SK-N-SH (cell line): Measurements from ENCODE around the gene ATG7. TPM values are rescaled to one million over a fixed set of nuclear protein-coding genes. Genes with fewer than 3 reads are reported as not detected.
"Not testable (repeated sequence)": the region's sequence is repeated elsewhere in the genome, so short reads cannot be mapped to it uniquely, and the experiment has no call there.

Experiments
- CTCF ChIA-PET: fragments of 300-600, 350-600 bp; formaldehyde crosslinking; extraction: SDS; loops from one replicate; lab custom pipeline; 2021; lab: Yijun Ruan, JAX
- POLR2A ChIA-PET: fragments of 350-600 bp; sonication (Branson Sonifier 250); formaldehyde crosslinking; extraction: SDS; loops from one replicate; lab custom pipeline; 2020; ENCODE audit warnings: antibody characterized with exemption, inconsistent platforms; lab: Yijun Ruan, JAX
- DNase-seq: peaks from one replicate; pipeline ENCODE4 v3.0.0; 2012
- H2AFZ ChIP-seq: fragments of 200-600 bp; sonication (generic); 2 replicates; pipeline ENCODE4 v1.8.1; 2016; ENCODE audit warnings: antibody characterized with exemption, mild to moderate bottlenecking, low read depth
- H3F3A ChIP-seq: fragments of 200-600 bp; sonication (generic); replicated peaks from 2 replicates; pipeline ENCODE3; 2016; ENCODE audit warnings: antibody characterized with exemption, mild to moderate bottlenecking; ENCODE audit not compliant: insufficient read depth
- H3K27ac ChIP-seq, 2 experiments: fragments of 200-500 bp in 1 of 2; fragments of 200-600 bp in 1 of 2; sonication (Bioruptor generic) in 1 of 2; sonication (generic), shearing (Covaris generic) in 1 of 2; 2 replicates each; pipeline versions ENCODE4 v1.5.1 to v1.6.1; 2014 to 2016; ENCODE audit warnings: low read depth in 2 of 2, inconsistent platforms in 1 of 2, low read length in 1 of 2, mild to moderate bottlenecking in 1 of 2, mixed read lengths in 1 of 2
- H3K27me3 ChIP-seq: fragments of 200-600 bp; sonication (generic), shearing (Covaris generic); 2 replicates; pipeline ENCODE4 v1.6.1; 2016; ENCODE audit warnings: mixed run types; ENCODE audit not compliant: insufficient read depth
- H3K36me3 ChIP-seq, 2 experiments: fragments of 200-500 bp in 1 of 2; fragments of 200-600 bp in 1 of 2; sonication (Bioruptor generic) in 1 of 2; sonication (generic) in 1 of 2; replicated peaks in 1 of 2; 2 replicates each; pipeline versions ENCODE3 to v1.5.1; 2014 to 2016; ENCODE audit warnings: low read length in 1 of 2, mild to moderate bottlenecking in 1 of 2; ENCODE audit not compliant: insufficient read depth in 2 of 2, control insufficient read depth in 1 of 2
- H3K4me1 ChIP-seq, 2 experiments: fragments of 200-500 bp in 1 of 2; fragments of 200-600 bp in 1 of 2; sonication (Bioruptor generic) in 1 of 2; sonication (generic), shearing (Covaris generic) in 1 of 2; 2 replicates each; pipeline versions ENCODE4 v1.5.1 to v1.6.1; 2014 to 2016; ENCODE audit warnings: low read depth in 1 of 2, low read length in 1 of 2, mixed run types in 1 of 2; ENCODE audit not compliant: insufficient read depth in 2 of 2, control insufficient read depth in 1 of 2
- H3K4me2 ChIP-seq: fragments of 200-600 bp; sonication (generic), shearing (Covaris generic); 2 replicates; pipeline ENCODE4 v1.6.1; 2017; ENCODE audit warnings: mixed run types
- H3K4me3 ChIP-seq, 2 experiments: fragments of 200-500 bp in 1 of 2; fragments of 200-600 bp in 1 of 2; sonication (Bioruptor generic) in 1 of 2; sonication (generic), shearing (Covaris generic) in 1 of 2; 2 replicates each; pipeline versions ENCODE4 v1.5.1 to v1.8.1; 2014 to 2016; ENCODE audit warnings: low read depth in 2 of 2, inconsistent platforms in 1 of 2, low read length in 1 of 2, mild to moderate bottlenecking in 1 of 2, mixed read lengths in 1 of 2, moderate library complexity in 1 of 2
- H3K79me2 ChIP-seq: fragments of 200-600 bp; sonication (generic); 2 replicates; pipeline ENCODE4 v1.8.1; 2017; ENCODE audit warnings: mild to moderate bottlenecking; ENCODE audit not compliant: insufficient read depth
- H3K9ac ChIP-seq: fragments of 200-600 bp; sonication (generic); 2 replicates; pipeline ENCODE4 v1.6.1; 2017; ENCODE audit warnings: mixed run types
- H3K9me2 ChIP-seq: fragments of 200-600 bp; sonication (generic); 2 replicates; pipeline ENCODE4 v1.6.1; 2017; ENCODE audit warnings: mixed run types
- H3K9me3 ChIP-seq: fragments of 200-600 bp; sonication (generic); 2 replicates; pipeline ENCODE4 v1.6.1; 2017; ENCODE audit warnings: mixed run types, mild to moderate bottlenecking, moderate library complexity
- H4K20me1 ChIP-seq: fragments of 200-600 bp; sonication (generic); 2 replicates; pipeline ENCODE4 v1.6.1; 2017; ENCODE audit warnings: mild to moderate bottlenecking, mixed run types; ENCODE audit not compliant: insufficient read depth
- CHD2 ChIP-seq: fragments of 150-350 bp; IDR thresholded peaks from 2 replicates; pipeline ENCODE4 v1.6.1; 2018; ENCODE audit warnings: low read length; ENCODE audit not compliant: partially characterized antibody
- EP300 ChIP-seq, 2 experiments: IDR thresholded peaks; 2 replicates each; pipeline versions ENCODE4 v1.4.0 to v1.6.1; 2012; ENCODE audit warnings: borderline replicate concordance in 1 of 2, low read depth in 1 of 2, low read length in 1 of 2
- FOSL2 ChIP-seq: IDR thresholded peaks from 2 replicates; pipeline ENCODE4 v1.4.0; 2012; ENCODE audit warnings: low read depth, mild to moderate bottlenecking, moderate library complexity, borderline replicate concordance
- FOXJ3 ChIP-seq: sonication (generic); formaldehyde crosslinking; IDR thresholded peaks from 2 replicates; pipeline ENCODE4 v1.5.1; 2020; ENCODE audit warnings: mild to moderate bottlenecking, missing genetic modification reagents
- FOXM1 ChIP-seq: IDR thresholded peaks from 2 replicates; pipeline ENCODE4 v1.4.0; 2012; ENCODE audit warnings: low read depth, mild to moderate bottlenecking
- GABPA ChIP-seq: IDR thresholded peaks from 2 replicates; pipeline ENCODE4 v1.4.0; 2012; ENCODE audit warnings: low read depth, mild to moderate bottlenecking
- GATA2 ChIP-seq: sonication (generic); formaldehyde crosslinking; IDR thresholded peaks from 2 replicates; pipeline ENCODE4 v1.5.0; 2020; ENCODE audit warnings: mild to moderate bottlenecking, missing genetic modification reagents
- RXRA ChIP-seq: IDR thresholded peaks from 2 replicates; pipeline ENCODE4 v1.4.0; 2012; ENCODE audit warnings: low read depth, mild to moderate bottlenecking, borderline replicate concordance
- SIN3A ChIP-seq: IDR thresholded peaks from 2 replicates; pipeline ENCODE4 v1.6.1; 2012; ENCODE audit warnings: low read depth, mild to moderate bottlenecking, low read length, moderate library complexity, borderline replicate concordance
- SMC3 ChIP-seq: IDR thresholded peaks from 2 replicates; pipeline ENCODE4 v1.6.1; 2012; ENCODE audit warnings: low read depth, low read length, improper control_type of control experiment
- TCF12 ChIP-seq: IDR thresholded peaks from 2 replicates; pipeline ENCODE4 v1.4.0; 2012
- TEAD4 ChIP-seq: IDR thresholded peaks from 2 replicates; pipeline ENCODE4 v1.4.0; 2012; ENCODE audit warnings: mild to moderate bottlenecking, borderline replicate concordance; ENCODE audit not compliant: insufficient read depth
- YY1 ChIP-seq: IDR thresholded peaks from 2 replicates; pipeline ENCODE4 v1.4.0; 2012; ENCODE audit warnings: low read depth, mild to moderate bottlenecking
- WGBS: methylation state at CpG from one replicate; pipeline ENCODE4 v1.1.6; 2017; ENCODE audit warnings: low lambda C conversion rate; 5-methylcytosine and 5-hydroxymethylcytosine counted together
- polyA plus RNA-seq, 3 experiments: library from polyadenylated mRNA; depleted of rRNA; stranded (reverse); fragments of >200 nt; gene quantifications; 2 replicates each; pipeline ENCODE4 v1.2.3, GENCODE V29; 2012
- TF ChIP-seq, protein P1 (sequence below): IDR thresholded peaks from 2 replicates; pipeline ENCODE4 v1.4.0; 2012; ENCODE audit warnings: low read depth, borderline replicate concordance
- TF ChIP-seq, protein P2 (sequence below): fragments of 150-350 bp; IDR thresholded peaks from 2 replicates; pipeline ENCODE4 v1.6.1; 2016; ENCODE audit warnings: mild to moderate bottlenecking, low read depth, low read length

The ATG7 gene
- polyA plus RNA-seq, 1 of the 3 experiments (the other 2 are of a cell fraction): 29.5 TPM

DNA sequence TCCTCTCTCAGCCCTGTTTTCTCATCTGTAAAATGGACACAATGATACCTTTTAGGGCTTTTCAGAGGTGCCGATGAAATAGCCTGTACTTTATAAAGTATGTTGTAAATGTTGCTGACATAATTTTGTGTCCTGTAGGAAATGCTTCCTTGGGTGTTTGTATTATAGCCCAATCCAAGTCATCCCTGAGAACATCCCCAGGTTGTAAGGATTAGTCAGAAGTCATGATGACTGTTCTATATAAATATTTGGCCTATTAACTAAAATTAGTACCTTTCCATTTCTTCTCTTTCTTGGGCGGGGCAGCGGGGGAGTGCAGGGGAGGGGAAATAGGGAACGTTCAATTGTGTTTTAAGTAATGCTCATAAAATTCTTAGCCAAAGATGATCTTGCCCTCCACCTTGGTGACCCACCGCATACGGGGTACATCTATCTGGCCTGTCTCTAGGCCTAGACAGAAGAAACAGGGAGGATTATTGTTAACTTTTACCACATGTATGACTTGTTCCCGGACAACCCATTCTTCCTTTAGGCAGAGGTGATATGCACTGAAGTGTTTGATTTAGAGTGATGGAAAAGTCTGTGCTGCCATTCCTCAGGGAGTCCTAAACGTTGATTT, 250.9 kb downstream of the ATG7 start:
- CTCF ChIA-PET: interaction anchor here (1.2 kb wide), 1 partner anchor 144 kb away, joined by 4 read pairs; no protein-coding TSS in a partner anchor
- no peak overlapping the region for H2AFZ ChIP-seq
- no peak for DNase-seq
- H3K36me3 ChIP-seq: peaks cover 0 to 9% of the 10 kb centered on the region in 2 experiments
- no peak overlapping the region for H3K4me2 ChIP-seq
- no peaks in the 10 kb centered on the region for H3K27me3 ChIP-seq
- H3K4me3 ChIP-seq: no peak overlapping the region
- H3K79me2 ChIP-seq: no peaks in the 10 kb centered on the region
- POLR2A ChIA-PET: no interaction called here
- no peak for TF ChIP-seq GATA2 (CRISPR knock-in tag)
- no peak for TF ChIP-seq FOXJ3 (CRISPR knock-in tag)
- no peak for TF ChIP-seq TCF12
- TF ChIP-seq SIN3A: no peak
- no peak for TF ChIP-seq FOXM1
- no peak for TF ChIP-seq FOSL2
- TF ChIP-seq, protein P1, sequence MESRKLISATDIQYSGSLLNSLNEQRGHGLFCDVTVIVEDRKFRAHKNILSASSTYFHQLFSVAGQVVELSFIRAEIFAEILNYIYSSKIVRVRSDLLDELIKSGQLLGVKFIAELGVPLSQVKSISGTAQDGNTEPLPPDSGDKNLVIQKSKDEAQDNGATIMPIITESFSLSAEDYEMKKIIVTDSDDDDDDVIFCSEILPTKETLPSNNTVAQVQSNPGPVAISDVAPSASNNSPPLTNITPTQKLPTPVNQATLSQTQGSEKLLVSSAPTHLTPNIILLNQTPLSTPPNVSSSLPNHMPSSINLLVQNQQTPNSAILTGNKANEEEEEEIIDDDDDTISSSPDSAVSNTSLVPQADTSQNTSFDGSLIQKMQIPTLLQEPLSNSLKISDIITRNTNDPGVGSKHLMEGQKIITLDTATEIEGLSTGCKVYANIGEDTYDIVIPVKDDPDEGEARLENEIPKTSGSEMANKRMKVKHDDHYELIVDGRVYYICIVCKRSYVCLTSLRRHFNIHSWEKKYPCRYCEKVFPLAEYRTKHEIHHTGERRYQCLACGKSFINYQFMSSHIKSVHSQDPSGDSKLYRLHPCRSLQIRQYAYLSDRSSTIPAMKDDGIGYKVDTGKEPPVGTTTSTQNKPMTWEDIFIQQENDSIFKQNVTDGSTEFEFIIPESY: no peak
- TF ChIP-seq YY1: no peak
- no peak for TF ChIP-seq TEAD4
- no peak for TF ChIP-seq EP300 (IDR thresholded peaks at IDR 0.05; ENCODE audit: borderline replicate concordance in 1 of 2, low read depth in 1 of 2, low read length in 1 of 2)
- no peak for TF ChIP-seq SMC3
- TF ChIP-seq RXRA: no peak
- no peak for TF ChIP-seq GABPA
- H3K9me3 ChIP-seq: no peaks in the 10 kb centered on the region
- peaks cover 0 to 8% of the 10 kb centered on the region in 2 experiments; a peak in 1 of 4 replicates for H3K4me1 ChIP-seq
- no peak overlapping the region for H3K27ac ChIP-seq
- H3K9me2 ChIP-seq: no peaks in the 10 kb centered on the region
- WGBS: 90% methylated on average over 8 of the region's 8 CpGs
- peaks cover 4% of the 10 kb centered on the region for H3F3A ChIP-seq
- H4K20me1 ChIP-seq: no peaks in the 10 kb centered on the region
- no peak overlapping the region for H3K9ac ChIP-seq

DNA sequence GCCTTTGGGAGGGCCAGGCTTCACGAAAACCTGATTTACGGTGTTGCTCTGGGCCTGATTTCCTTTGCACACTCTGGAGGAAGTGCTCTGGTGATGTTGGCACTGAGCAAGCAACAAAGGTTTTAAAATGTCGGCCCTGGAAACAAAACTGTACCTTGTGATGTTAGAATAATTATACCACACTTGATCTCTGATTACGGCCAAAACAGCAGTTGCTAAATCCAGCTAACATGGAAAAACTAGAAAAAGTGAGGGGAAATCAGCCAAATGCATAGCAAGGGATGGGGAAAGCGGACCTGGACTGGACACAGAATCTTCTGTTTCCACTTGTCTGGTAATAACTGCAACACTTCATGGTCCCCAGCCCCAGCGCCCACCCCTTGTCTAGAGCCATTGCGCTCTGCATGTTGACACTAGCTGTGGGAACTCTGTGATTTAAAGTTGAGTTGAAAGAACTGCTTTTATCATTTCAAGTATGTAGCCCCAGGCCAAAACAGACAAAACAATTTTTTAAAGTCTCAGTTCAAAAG, 251.4 kb downstream of the ATG7 start:
- POLR2A ChIA-PET: no interaction called here

DNA sequence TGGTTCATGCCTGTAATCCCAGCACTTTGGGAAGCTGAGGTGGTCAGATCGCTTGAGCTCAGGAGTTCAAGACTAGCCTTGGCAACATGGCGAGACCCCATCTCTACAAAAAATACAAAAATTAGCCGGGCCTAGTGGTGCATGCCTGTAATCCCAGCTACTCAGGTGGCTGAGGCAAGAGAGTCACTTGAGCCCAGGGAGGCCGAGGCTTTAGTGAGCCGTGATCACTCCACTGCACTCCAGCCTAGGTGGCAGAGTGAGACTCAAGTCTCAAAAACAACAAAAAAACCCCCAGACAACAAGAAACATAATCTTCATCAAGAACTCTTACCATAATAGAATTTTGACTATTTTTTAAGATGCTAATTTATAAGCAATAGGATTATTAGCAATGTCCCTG, 253.9 kb downstream of the ATG7 start:
- H3K4me2 ChIP-seq, H2AFZ ChIP-seq, H3K27me3 ChIP-seq, H3K36me3 ChIP-seq, H4K20me1 ChIP-seq, DNase-seq, H3K79me2 ChIP-seq, POLR2A ChIA-PET, CTCF ChIA-PET, H3K9me3 ChIP-seq, H3K9ac ChIP-seq, H3K4me3 ChIP-seq, H3K9me2 ChIP-seq, H3K27ac ChIP-seq: not testable (repeated sequence)
- WGBS: 95% methylated on average over 5 of the region's 5 CpGs
- H3F3A ChIP-seq: peaks cover 20% of the 10 kb centered on the region
- peaks cover 4 to 18% of the 10 kb centered on the region in 2 experiments; a peak in 3 of 4 replicates for H3K4me1 ChIP-seq

More for the DNA sequence above, 251.4 kb downstream of the ATG7 start:
- Histone ChIP-seq H3K27me3 (no peaks in the 10 kb centered on the region), H3F3A (peaks cover 6% of the 10 kb centered on the region), H3K4me2 (no peak overlapping the region), H2AFZ (no peak overlapping the region), H3K4me1 (peaks cover 0 to 8% of the 10 kb centered on the region in 2 experiments; a peak in 1 of 4 replicates), H3K27ac (no peak overlapping the region)
- WGBS: 90% methylated on average over 7 of the region's 7 CpGs
- CTCF ChIA-PET: no interaction called here
- TF ChIP-seq, protein P2, sequence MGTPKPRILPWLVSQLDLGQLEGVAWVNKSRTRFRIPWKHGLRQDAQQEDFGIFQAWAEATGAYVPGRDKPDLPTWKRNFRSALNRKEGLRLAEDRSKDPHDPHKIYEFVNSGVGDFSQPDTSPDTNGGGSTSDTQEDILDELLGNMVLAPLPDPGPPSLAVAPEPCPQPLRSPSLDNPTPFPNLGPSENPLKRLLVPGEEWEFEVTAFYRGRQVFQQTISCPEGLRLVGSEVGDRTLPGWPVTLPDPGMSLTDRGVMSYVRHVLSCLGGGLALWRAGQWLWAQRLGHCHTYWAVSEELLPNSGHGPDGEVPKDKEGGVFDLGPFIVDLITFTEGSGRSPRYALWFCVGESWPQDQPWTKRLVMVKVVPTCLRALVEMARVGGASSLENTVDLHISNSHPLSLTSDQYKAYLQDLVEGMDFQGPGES: no peak
- TF ChIP-seq FOXJ3 (CRISPR knock-in tag) (no peak), CHD2 (no peak)
- TF ChIP-seq, all 33 proteins: peak for 0
- no peaks in the 10 kb centered on the region for H4K20me1 ChIP-seq
- H3K36me3 ChIP-seq: peaks cover 0 to 9% of the 10 kb centered on the region in 2 experiments
- H3K9ac ChIP-seq: no peak overlapping the region
- no peak for DNase-seq
- H3K4me3 ChIP-seq: no peak overlapping the region
- no peaks in the 10 kb centered on the region for H3K9me2 ChIP-seq
- no peaks in the 10 kb centered on the region for H3K79me2 ChIP-seq
- H3K9me3 ChIP-seq: no peaks in the 10 kb centered on the region
